Sigmoid colon (tissue), 7 donors: Measurements from ENCODE around the gene FFAR1. TPM values are rescaled to one million over a fixed set of nuclear protein-coding genes. Genes with fewer than 3 reads are reported as not detected.
"Not testable (repeated sequence)": the region's sequence is repeated elsewhere in the genome, so short reads cannot be mapped to it uniquely, and the experiment has no call there.

Experiments used
- DNase-seq: peaks from one replicate; pipeline ENCODE4 v3.0.0-alpha.2; 2019
- H3K27ac ChIP-seq, 4 donors: fragments of 200-600 bp; sonication (generic); one replicate each; pipeline ENCODE4 v1.5.1; 2016 to 2019; ENCODE audit warnings: mild to moderate bottlenecking in 1 of 4
- H3K27me3 ChIP-seq, 3 donors: fragments of 200-600 bp; sonication (generic); one replicate each; pipeline ENCODE4 v1.5.1; 2019; ENCODE audit warnings: mild to moderate bottlenecking in 1 of 3
- H3K36me3 ChIP-seq, 4 donors: fragments of 200-600 bp; sonication (generic); one replicate each; pipeline ENCODE4 v1.5.1; 2016 to 2019
- H3K4me1 ChIP-seq, 4 donors: fragments of 200-600 bp; sonication (generic); one replicate each; pipeline ENCODE4 v1.5.1; 2017 to 2019
- H3K4me3 ChIP-seq, 4 donors: fragments of 200-600 bp; sonication (generic); one replicate each; pipeline ENCODE4 v1.5.1; 2017 to 2019; ENCODE audit warnings: mild to moderate bottlenecking in 2 of 4, moderate library complexity in 1 of 4
- H3K9me3 ChIP-seq, 4 donors: fragments of 200-600 bp in 3 of 4; sonication (generic) in 3 of 4; one replicate each; pipeline versions ENCODE4 v1.5.1 to v1.6.1; 2013 to 2019
- EP300 ChIP-seq, 4 donors: sonication (generic); formaldehyde crosslinking; IDR thresholded peaks; one replicate each; pipeline ENCODE4 v1.6.1; 2017; ENCODE audit warnings: antibody characterized with exemption in 4 of 4
- POLR2A ChIP-seq, 2 donors: fragments of 450-650 bp; IDR thresholded peaks; one replicate each; pipeline ENCODE4 v1.6.1; 2016; ENCODE audit warnings: antibody characterized with exemption in 2 of 2, mild to moderate bottlenecking in 2 of 2, moderate library complexity in 2 of 2
- POLR2AphosphoS5 ChIP-seq, 4 donors: sonication (generic); formaldehyde crosslinking; IDR thresholded peaks; one replicate each; pipeline ENCODE4 v1.6.1; 2017; ENCODE audit warnings: antibody characterized with exemption in 4 of 4
- WGBS, 2 donors: extraction: QIAGEN DNeasy Blood & Tissue Kit; methylation state at CpG; one replicate each; pipeline ENCODE4 v1.1.7; 2013; 5-methylcytosine and 5-hydroxymethylcytosine counted together
- intact Hi-C: fragments of 100-400 bp; cut with DNase I; formaldehyde crosslinking; loops from one replicate; pipeline ENCODE4 v1.15.1; 2023
- polyA plus RNA-seq, 3 donors: library from polyadenylated mRNA; stranded (reverse); fragments of 200-250 nt; gene quantifications; one replicate each; pipeline ENCODE4 v1.2.3, GENCODE V29; 2013
- total RNA-seq, 4 donors: library from RNA; depleted of rRNA; stranded (reverse); fragments of >200 nt; gene quantifications; one replicate each; pipeline ENCODE4 v1.1.0, GENCODE V29; 2016
- TF ChIP-seq, protein P1 (sequence below), 4 experiments: fragments of 450-650 bp in 3 of 4; fragments of 200-600 bp in 1 of 4; IDR thresholded peaks; one replicate each; pipeline ENCODE4 v1.5.1; 2016 to 2019; ENCODE audit warnings: antibody characterized with exemption in 4 of 4, mild to moderate bottlenecking in 3 of 4, moderate library complexity in 2 of 4
- donor health status: healthy with polysubstance abuse.
- donor health status: Bipolar disorder and iron deficiency.
- donor health status: healthy.

The FFAR1 gene
- total and polyA plus RNA-seq, 7 donors, result 0.06 TPM; not detected in 6

DNA sequence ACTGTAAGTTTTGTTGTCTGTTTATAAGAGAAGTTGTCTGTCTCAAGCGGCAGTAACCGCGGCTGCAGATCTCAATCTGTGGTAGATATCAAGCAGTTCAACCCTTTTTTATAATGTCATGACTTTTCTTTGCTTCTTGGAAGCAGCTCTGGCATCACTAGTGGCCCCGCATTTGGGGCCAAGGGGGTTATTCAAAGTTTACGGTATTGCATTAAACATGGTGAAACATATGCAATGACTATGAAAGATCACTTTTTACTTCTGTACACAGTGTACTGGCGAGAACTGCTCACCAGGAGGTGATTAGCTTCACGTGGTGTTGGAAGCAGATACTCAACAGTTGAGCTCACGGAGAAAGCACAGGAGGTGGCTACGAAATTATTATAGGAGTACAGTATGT lies 5.9 kb downstream of the FFAR1 start:
- no peak overlapping the region for H3K27ac ChIP-seq
- TF ChIP-seq EP300 (IDR thresholded peaks at IDR 0.05), result no peak
- no peak for TF ChIP-seq POLR2AphosphoS5 (IDR thresholded peaks at IDR 0.05)
- TF ChIP-seq, protein P1, sequence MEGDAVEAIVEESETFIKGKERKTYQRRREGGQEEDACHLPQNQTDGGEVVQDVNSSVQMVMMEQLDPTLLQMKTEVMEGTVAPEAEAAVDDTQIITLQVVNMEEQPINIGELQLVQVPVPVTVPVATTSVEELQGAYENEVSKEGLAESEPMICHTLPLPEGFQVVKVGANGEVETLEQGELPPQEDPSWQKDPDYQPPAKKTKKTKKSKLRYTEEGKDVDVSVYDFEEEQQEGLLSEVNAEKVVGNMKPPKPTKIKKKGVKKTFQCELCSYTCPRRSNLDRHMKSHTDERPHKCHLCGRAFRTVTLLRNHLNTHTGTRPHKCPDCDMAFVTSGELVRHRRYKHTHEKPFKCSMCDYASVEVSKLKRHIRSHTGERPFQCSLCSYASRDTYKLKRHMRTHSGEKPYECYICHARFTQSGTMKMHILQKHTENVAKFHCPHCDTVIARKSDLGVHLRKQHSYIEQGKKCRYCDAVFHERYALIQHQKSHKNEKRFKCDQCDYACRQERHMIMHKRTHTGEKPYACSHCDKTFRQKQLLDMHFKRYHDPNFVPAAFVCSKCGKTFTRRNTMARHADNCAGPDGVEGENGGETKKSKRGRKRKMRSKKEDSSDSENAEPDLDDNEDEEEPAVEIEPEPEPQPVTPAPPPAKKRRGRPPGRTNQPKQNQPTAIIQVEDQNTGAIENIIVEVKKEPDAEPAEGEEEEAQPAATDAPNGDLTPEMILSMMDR (IDR thresholded peaks at IDR 0.05), result no peak
- no peak for TF ChIP-seq POLR2A (IDR thresholded peaks at IDR 0.05)
- H3K4me3 ChIP-seq, result no peak overlapping the region
- WGBS, 2 donors, result 62 to 76% methylated on average over 9 of the region's 9 CpGs
- H3K9me3 ChIP-seq, result no peaks in the 10 kb centered on the region
- intact Hi-C loops, result loop anchor here (10.0 kb wide), 1 partner anchor 111 kb away; no protein-coding TSS in a partner anchor
- H3K27me3 ChIP-seq, result peaks cover 0 to 7% (median 0%) of the 10 kb centered on the region in 3 donors
- H3K4me1 ChIP-seq, result peaks cover 0 to 7% (median 0%) of the 10 kb centered on the region in 4 donors
- no peaks in the 10 kb centered on the region for H3K36me3 ChIP-seq
- peak; percentile 17 for DNase-seq

DNA sequence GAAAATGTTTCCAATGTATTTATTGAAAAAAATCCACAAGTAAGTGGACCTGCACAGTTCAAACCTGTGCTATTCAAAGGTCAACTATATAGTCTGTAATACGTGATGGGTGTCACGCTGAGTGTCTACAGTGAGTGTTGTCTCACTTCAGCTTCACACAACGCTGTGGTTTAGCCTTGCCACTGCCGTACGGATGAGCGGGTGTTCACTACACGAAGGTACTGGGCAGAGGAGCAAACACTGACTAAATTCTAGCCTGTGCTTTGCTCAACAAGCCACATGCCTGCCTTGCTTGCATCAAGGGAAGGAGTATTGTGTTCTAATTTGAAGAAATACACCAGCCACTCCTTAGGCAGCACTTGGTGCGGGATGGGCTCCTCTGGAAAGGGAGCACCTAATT lies 7.2 kb downstream of the FFAR1 start:
- Histone ChIP-seq H3K27ac (no peak overlapping the region), H3K36me3 (no peaks in the 10 kb centered on the region), H3K4me1 (peaks cover 0 to 7% (median 0%) of the 10 kb centered on the region in 4 donors), H3K27me3 (peaks cover 0 to 1% (median 0%) of the 10 kb centered on the region in 3 donors), H3K4me3 (no peak overlapping the region), H3K9me3 (no peaks in the 10 kb centered on the region)
- intact Hi-C loops, result loop anchor here (10.0 kb wide), 1 partner anchor 110 kb away; no protein-coding TSS in a partner anchor
- TF ChIP-seq, protein P1 (IDR thresholded peaks at IDR 0.05), result no peak
- no peak for TF ChIP-seq POLR2AphosphoS5 (IDR thresholded peaks at IDR 0.05)
- no peak for TF ChIP-seq EP300 (IDR thresholded peaks at IDR 0.05)
- no peak for TF ChIP-seq POLR2A (IDR thresholded peaks at IDR 0.05)
- whole genome bisulfite sequencing, 2 donors, result 76 to 86% methylated on average over 8 of the region's 8 CpGs
- DNase-seq, result peak; percentile 14

DNA sequence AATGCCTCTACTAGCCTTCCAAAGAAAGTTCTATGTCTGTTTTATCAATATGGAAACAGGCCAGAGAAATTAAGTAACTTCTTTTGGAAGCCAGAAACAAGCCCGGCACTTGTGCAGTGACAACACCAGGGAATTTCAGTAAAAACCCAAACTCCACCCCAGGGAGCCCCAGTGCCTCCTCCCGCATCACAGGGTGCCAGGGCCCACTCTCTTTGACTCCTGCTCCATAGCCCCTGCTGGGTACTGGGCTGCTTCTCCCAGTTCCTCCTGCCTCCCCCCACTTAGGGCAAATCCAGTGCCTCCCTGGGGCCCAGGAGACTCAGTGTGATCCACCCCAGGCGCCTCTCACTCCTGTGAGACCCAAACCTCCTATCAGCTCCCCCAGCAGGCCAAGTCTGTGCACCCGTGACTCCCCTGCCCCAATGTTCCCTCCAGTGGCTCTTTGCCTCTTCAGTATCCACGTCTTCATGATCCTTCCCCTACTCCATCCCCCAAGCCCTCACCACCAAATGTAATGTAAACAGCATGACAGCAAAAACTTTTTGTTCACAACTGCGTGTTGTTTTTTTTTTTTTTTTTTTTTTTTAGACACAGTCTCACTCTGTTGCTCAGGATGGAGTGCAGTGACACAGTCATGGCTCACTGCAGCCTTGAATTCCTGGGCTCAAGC lies 8.2 kb downstream of the FFAR1 start:
- no peak overlapping the region for H3K4me3 ChIP-seq
- no peaks in the 10 kb centered on the region for H3K9me3 ChIP-seq
- H3K36me3 ChIP-seq, result no peaks in the 10 kb centered on the region
- 46 to 66% methylated on average over 6 of the region's 6 CpGs for WGBS, 2 donors
- peaks cover 0 to 7% (median 0%) of the 10 kb centered on the region in 4 donors for H3K4me1 ChIP-seq
- H3K27ac ChIP-seq, result no peak overlapping the region
- intact Hi-C loops, result loop anchor here (10.0 kb wide), 1 partner anchor 109 kb away; no protein-coding TSS in a partner anchor
- no peak for TF ChIP-seq EP300 (IDR thresholded peaks at IDR 0.05)
- TF ChIP-seq, protein P1 (IDR thresholded peaks at IDR 0.05), result no peak
- TF ChIP-seq POLR2AphosphoS5 (IDR thresholded peaks at IDR 0.05), result no peak
- no peak for TF ChIP-seq POLR2A (IDR thresholded peaks at IDR 0.05)
- DNase-seq, result peak; percentile 45
- no peaks in the 10 kb centered on the region for H3K27me3 ChIP-seq

DNA sequence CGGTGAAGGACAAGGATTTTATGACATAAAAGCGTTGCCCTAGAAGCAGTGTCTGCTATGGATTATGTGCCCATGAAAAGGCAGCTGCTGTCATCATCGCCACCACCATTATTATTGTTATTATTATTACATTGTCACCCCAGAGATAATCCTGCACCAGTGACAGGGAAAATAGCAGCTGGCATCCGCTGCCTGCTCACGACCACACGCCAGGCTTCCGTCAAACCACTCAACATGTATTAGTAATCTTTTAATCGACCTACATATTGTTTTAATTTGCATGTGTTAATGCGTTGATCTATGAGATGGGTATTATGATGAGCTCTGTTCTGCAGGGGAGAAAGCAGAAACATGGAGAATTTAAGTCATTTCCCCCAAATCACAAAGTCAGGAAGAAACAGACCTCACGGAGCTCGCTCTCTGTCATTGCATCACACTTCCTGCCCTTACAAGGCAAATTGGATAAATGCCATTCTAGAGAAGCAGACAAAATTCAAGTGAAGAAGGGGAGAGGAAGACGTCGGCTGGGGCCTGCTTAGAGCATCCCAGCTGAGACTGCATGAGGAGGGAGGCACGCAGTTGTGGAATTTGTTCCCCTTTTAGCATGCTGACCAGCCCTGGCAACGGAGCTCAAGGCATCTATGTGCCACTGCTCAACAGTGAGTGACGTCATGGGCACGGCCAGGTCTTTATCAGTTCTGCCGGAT lies 10.3 kb downstream of the FFAR1 start, which contains the start of gene FFAR3:
Gene FFAR3 (plus strand): TSS at position 594 of the 707 bp plus-strand sequence. CDS start 431 bp downstream, outside the sequence.
- TF ChIP-seq POLR2AphosphoS5 (IDR thresholded peaks at IDR 0.05), result no peak
- no peak for TF ChIP-seq POLR2A (IDR thresholded peaks at IDR 0.05)
- H3K4me3 ChIP-seq, result no peak within 1 kb of the TSS
- H3K27me3 ChIP-seq, result no peaks in the 10 kb centered on the region
- intact Hi-C loops, result loop anchor here (10.0 kb wide), 1 partner anchor 107 kb away; no protein-coding TSS in a partner anchor
- WGBS, 2 donors, result 56 to 66% methylated on average over 18 of the region's 18 CpGs
- peaks cover 0 to 7% (median 0%) of the 10 kb centered on the region in 4 donors for H3K4me1 ChIP-seq
- no peaks in the 10 kb centered on the region for H3K9me3 ChIP-seq
- no peaks in the 10 kb centered on the region for H3K36me3 ChIP-seq
- no peak within 1 kb of the TSS for H3K27ac ChIP-seq
- peak; percentile 67 for DNase-seq

DNA sequence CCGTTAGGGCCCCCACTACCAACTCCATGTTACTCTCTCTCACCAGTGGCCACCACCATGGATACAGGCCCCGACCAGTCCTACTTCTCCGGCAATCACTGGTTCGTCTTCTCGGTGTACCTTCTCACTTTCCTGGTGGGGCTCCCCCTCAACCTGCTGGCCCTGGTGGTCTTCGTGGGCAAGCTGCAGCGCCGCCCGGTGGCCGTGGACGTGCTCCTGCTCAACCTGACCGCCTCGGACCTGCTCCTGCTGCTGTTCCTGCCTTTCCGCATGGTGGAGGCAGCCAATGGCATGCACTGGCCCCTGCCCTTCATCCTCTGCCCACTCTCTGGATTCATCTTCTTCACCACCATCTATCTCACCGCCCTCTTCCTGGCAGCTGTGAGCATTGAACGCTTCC lies 11.1 kb downstream of the FFAR1 start:
- not testable (repeated sequence) for H3K9me3 ChIP-seq, H3K36me3 ChIP-seq, H3K27ac ChIP-seq, H3K4me3 ChIP-seq, H3K4me1 ChIP-seq, H3K27me3 ChIP-seq
- intact Hi-C loops, result loop anchor here (10.0 kb wide), 1 partner anchor 106 kb away; no protein-coding TSS in a partner anchor
- 76 to 81% methylated on average over 11 of the region's 16 CpGs for WGBS, 2 donors
- DNase-seq, result peak; percentile 45

DNA sequence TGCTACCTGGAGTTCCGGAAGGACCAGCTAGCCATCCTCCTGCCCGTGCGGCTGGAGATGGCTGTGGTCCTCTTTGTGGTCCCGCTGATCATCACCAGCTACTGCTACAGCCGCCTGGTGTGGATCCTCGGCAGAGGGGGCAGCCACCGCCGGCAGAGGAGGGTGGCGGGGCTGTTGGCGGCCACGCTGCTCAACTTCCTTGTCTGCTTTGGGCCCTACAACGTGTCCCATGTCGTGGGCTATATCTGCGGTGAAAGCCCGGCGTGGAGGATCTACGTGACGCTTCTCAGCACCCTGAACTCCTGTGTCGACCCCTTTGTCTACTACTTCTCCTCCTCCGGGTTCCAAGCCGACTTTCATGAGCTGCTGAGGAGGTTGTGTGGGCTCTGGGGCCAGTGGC lies 11.7 kb downstream of the FFAR1 start:
- peak; percentile 38 for DNase-seq
- not testable (repeated sequence) for H3K36me3 ChIP-seq, H3K4me3 ChIP-seq, H3K4me1 ChIP-seq, H3K9me3 ChIP-seq, H3K27me3 ChIP-seq, H3K27ac ChIP-seq
- intact Hi-C loops, result loop anchor here (10.0 kb wide), 1 partner anchor 105 kb away; no protein-coding TSS in a partner anchor
- WGBS, 2 donors, result 85 to 90% methylated on average over 21 of the region's 21 CpGs

DNA sequence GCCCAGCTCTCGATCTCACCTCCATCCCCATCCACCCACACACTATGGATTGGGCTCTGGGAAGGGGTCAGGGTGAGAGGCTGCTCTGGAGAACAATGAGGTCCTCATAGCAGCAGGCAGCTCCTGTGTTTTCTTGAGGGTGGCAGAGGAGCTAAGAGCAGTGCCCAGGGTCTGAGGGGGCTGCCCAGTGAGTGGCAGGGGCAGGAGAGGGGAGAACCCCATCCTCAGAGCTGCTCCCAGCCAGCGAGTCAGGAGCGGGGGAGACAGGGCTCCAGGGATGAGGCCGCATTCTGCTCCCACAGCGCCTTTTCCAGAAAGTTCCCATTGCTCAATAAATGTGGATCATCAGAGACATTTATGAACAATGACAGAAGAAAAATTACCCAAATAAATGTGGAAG lies 12.4 kb downstream of the FFAR1 start:
- H3K27ac ChIP-seq, H3K4me1 ChIP-seq, H3K9me3 ChIP-seq, intact Hi-C loops, H3K4me3 ChIP-seq, H3K36me3 ChIP-seq, H3K27me3 ChIP-seq: not testable (repeated sequence)
- 69 to 89% methylated on average over 3 to 4 of the region's 5 CpGs for WGBS, 2 donors
- DNase-seq, result peak; percentile 35
